GM18499 (cell line): ENCODE results near the gene GSAP.

ENCODE experiments used
- ATAC-seq: cut with Tn5 transposase; IDR thresholded peaks from one replicate; pipeline ENCODE4 v1.9.1; 2021; ENCODE audit warnings: moderate number of reproducible peaks; ENCODE audit not compliant: insufficient read depth, unreplicated experiment

Gene GSAP

GRCh38 chr7:77331938-77332695 lies 84.0 kb downstream of the GSAP start:
- ATAC-seq = peak; percentile 63

DNA sequence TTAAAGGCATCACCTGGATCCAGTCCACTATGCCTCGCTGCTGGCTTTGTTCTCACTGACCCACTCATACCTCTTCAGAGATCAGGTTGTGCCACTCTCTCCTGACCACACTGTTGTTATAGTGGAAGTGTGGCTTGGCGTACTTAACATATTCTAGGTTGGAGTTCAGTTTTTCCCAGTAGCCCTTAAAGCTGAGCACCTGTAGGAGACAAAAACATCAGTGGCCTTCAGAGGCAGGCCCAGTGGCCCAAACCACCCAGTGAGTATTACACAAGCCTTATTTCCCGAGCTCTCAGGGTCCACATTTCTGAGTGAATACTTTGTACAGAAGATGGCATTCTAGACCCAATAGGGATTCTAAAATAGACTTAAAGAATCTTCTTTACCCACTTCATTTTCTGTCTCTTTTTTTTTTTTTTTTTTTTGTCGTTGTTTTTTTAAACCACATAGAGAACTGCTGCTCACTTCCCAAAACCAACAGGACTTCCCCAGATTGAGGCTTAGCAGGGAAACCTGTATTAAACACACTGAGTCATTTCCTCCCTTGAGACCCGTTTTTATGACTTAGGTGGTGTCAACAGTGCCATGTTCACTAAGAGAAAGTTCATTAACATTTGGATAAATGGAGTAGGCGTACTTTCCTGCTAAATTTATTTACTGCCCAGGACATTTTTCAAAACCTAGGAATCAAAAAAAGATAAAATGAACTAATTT lies 85.8 kb downstream of the GSAP start:
- peak; percentile 64 for ATAC-seq

DNA sequence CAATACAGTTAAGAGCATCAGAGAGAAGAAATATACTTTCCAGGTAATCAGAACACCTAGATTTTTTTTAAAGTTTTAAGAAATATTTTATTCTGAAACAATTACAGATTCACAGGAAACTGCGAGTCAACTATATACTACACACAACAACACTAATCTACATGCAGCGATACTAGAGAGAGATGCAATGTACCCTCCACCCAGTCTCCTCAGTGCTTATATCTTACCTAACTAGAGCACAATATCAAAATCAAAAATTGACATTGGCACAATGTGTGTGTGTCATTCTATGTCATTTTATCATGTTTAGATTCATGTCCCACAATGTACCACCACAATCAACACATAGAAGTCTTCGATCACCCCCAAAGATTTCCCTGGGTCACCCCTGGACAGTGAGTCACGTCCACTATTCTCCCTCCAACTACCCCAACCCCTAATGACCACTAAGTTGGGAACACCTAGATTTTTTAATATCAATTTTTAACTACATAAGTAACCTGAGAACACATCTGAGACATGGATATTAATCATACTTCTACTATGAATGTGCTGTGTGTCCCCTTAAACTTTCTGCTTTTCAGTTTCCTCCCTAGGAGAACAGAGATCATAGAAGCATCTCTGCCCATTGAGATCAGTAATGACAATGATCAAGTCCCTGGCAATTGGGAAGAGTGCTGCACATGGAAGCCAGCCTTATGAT lies 86.5 kb downstream of the GSAP start:
- ATAC-seq = peak; percentile 1

GRCh38 chr7:77328669-77329068 lies 87.5 kb downstream of the GSAP start:
- ATAC-seq = no peak

DNA sequence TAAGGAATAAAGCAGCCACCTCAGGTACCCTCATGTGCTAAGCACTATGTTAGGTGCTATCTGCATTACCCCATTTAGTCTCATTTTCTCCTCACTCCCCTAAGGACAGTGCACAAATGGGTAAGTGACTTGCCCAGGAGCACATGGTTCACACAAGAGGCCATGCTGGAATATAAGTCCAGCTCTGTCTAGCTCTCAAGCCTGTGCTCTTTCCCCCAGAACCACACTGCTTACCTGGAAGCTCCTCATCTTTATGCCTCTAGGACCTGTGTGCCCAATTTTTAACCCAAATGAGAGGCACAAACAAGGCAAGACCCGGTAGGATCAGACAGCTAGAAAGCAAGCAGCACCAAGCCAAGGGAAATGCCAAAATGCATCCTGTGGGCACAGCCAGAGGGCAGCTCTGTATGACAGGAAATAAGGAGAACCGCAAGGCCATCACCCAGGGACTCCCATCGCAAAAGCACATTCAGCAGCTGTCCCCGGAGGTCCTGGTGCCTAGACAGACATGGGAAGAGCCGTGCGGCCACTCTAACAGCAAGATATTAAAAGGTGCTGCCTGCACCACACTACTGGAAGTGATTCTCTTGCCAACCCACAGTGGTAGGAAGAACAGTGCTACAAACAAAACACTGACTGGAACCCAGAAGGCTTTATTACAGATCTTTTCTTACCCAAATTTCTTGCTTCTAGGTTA lies 88.1 kb downstream of the GSAP start:
- no peak for ATAC-seq

- ATAC-seq = no peak
These were observed 88.8 kb downstream of the GSAP start for GRCh38 chr7:77327067-77327931.

DNA sequence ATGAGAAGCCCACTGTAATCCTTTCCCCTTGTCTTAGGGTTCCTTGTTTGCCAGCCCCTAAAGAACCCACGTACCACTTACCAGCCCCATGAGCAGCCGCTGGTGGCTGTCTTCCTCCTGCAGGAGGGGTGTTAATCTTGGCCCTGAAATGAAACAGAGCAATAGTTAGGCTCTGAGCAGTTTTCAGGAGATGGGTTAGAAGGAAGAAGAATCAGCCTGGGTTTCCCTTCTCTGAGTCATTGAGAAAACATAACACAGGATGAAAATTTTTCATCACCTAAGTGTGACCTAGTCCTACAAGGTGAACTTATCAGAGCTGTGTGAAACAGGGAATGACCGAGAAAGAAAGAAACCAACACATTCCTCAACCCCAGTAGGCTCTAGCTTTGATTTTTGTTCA lies 90.0 kb downstream of the GSAP start:
- ATAC-seq = no peak

GRCh38 chr7:77321300-77321699 lies 94.8 kb downstream of the GSAP start:
- no peak for ATAC-seq

DNA sequence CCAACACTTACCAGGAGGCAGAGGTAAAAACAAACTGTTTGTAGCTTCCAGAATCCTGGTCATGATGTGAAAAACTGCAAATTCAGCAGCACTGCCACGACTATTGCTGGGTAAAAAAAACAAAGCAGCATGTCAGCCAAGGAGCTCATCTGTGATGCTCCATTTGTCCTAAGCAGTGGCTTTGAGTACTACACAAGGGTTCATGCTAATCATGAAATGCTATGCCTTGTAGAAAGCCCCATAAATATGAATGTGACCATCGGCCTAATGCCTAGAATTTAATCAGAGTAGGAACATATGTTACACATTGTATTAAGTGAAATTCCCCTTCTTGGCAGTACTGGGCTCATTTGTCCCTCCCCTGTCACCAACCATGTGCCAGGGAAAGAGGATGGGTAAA lies 95.4 kb downstream of the GSAP start:
- no peak for ATAC-seq

DNA sequence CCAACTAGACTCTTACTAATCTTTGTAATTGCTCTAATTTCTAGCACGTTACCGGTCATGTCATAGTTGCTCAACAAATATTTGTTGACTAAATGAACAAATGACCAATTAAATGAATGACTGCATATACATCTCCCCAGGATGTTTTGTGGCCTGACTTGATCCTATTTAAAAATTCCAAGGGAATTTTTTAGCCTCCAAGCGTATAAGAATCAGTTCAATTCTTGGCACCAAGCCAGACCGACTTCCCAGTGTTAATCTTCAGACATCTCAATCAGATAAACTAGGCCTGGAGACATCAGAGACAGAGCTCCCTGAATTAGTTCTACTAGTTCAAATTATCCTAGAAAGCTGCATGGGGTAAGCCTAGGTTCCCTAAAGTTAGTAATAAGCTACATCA lies 96.0 kb downstream of the GSAP start:
- no peak for ATAC-seq

DNA sequence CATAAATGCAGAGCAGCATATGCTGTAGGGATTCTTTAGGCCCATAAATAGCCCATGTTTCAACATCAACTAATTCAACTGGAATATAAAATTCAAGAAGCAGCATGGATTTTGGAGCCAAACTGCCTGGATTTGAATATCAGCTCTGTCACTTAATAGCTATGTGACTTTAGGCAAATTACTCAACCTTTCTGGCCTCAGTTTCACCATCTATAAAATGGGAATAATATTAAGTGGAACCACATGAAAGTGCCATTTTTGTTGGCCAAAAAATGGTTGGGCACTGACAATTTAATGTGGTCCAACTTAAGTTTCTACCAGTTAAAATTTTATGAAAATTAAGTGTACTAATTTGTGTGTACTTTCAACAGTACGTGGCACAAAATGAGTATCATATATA lies 98.1 kb downstream of the GSAP start:
- ATAC-seq = no peak

- ATAC-seq = no peak
These were observed 99.8 kb downstream of the GSAP start for GRCh38 chr7:77316219-77316978.

DNA sequence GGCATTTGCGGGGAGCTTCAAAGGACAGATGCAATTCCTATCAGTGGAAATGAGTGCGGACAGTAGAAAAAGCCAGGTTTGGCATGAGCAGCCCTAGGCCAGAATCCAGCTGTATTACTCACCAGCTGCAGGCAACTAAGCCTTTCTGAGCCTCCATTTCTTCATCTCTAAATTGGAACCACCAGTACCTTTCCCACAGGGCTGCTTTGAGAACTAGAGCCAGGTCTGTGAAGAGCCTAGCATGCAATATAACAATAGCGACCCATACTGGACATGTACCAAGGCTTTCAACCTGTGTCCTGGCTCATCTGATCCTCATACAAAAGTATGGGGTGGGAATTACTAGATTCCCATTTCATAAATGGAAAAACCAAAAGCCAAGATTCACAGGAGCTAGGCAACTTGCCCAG lies 101.0 kb downstream of the GSAP start:
- no peak for ATAC-seq

DNA sequence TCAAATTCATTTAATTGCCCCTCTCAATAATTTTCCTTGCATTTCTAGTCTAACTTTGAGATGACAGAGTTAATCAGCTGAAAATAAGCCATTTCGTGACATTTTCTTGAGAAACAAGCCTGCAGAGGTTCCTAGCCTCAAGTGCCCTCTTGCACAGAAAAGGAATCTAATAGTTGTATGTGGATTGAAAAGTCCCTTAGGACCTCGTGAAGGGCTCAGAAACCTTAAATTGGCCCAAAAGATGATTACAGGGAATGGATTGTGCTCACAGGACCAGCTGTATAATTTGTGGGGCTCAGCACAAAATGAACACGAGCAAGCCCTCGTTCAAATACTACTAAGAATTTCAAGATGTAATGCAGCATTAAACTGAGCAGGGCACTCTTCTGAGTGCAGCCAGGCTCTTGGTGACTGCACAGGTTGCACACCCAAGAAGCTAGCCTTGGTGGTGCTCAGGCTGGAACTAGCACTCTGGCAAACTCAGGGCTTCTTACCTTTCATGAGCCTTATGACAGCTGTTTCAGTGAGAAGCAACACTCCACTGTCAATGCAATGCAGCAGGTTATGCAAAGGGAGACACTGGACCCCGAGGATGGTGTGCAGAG lies 102.2 kb downstream of the GSAP start:
- ATAC-seq = no peak

DNA sequence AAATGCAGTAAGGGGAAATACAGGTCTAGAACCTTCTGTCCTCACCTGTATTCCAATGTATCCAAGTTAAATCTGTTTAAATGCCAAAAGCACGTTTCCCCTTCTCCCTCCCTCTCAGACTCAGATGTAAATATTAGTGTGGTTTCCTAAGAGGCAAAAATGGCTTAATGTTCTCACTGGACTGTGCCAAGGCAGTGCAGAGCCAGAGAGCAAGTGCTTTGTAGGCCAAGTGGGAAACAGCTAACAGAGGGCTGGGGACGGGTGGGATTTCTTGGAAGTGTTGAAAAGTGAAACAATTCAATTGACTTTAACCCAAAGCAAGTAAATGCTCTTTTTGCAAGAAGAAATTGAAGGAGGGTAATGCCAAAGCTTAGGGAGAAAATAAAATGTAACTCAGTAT lies 103.1 kb downstream of the GSAP start:
- no peak for ATAC-seq

- ATAC-seq = no peak
These were observed 105.2 kb downstream of the GSAP start for GRCh38 chr7:77310982-77311381.

- ATAC-seq = no peak
These were observed 106.4 kb downstream of the GSAP start for GRCh38 chr7:77309714-77310220.

- ATAC-seq = no peak
These were observed 107.4 kb downstream of the GSAP start for GRCh38 chr7:77308792-77309191.
